GM12878 (cell line): ENCODE data around the gene ZNF790. TPM values are rescaled to one million over a fixed set of nuclear protein-coding genes. Genes with fewer than 3 reads are reported as not detected.
A peak's percentile ranks its signal among the peaks of the same experiment; 100 is the strongest.

ENCODE experiments used
- ASH2L ChIP-seq: fragments of 300-600, 200-600 bp; sonication (generic); IDR thresholded peaks from 2 replicates; pipeline ENCODE4 v1.6.1; 2017; ENCODE audit warnings: low read depth, mild to moderate bottlenecking, borderline replicate concordance
- CREM ChIP-seq: IDR thresholded peaks from 2 replicates; pipeline ENCODE4 v1.6.1; 2014; ENCODE audit warnings: antibody characterized with exemption, low read depth
- FOXK2 ChIP-seq: fragments of 450-650 bp; IDR thresholded peaks from 2 replicates; pipeline ENCODE4 v1.6.1; 2017; ENCODE audit warnings: mild to moderate bottlenecking, moderate library complexity
- GATAD2B ChIP-seq: fragments of 450-650 bp; conservative IDR thresholded peaks from 2 replicates; pipeline ENCODE4 v1.6.1; 2017; ENCODE audit warnings: low read depth, mild to moderate bottlenecking, moderate library complexity
- HCFC1 ChIP-seq: fragments of 150-350 bp; IDR thresholded peaks from 2 replicates; pipeline ENCODE4 v1.6.1; 2014; ENCODE audit warnings: low read length
- JUNB ChIP-seq: IDR thresholded peaks from 2 replicates; pipeline ENCODE4 v1.6.1; 2016; ENCODE audit warnings: antibody characterized with exemption, mild to moderate bottlenecking
- JUND ChIP-seq: IDR thresholded peaks from 2 replicates; pipeline ENCODE4 v1.6.1; 2012; ENCODE audit warnings: low read depth, mild to moderate bottlenecking, low read length, improper control_type of control experiment, moderate library complexity
- MYB ChIP-seq: fragments of 150-350 bp; IDR thresholded peaks from 2 replicates; pipeline ENCODE4 v1.6.1; 2014; ENCODE audit warnings: mild to moderate bottlenecking, low read depth, low read length, borderline replicate concordance
- NBN ChIP-seq: fragments of 450-650 bp; IDR thresholded peaks from 2 replicates; pipeline ENCODE4 v1.6.1; 2016
- NR2C1 ChIP-seq: fragments of 450-650 bp; IDR thresholded peaks from 2 replicates; pipeline ENCODE4 v1.6.1; 2017; ENCODE audit warnings: antibody characterized with exemption, mild to moderate bottlenecking, moderate library complexity
- PAX5 ChIP-seq: IDR thresholded peaks from 2 replicates; pipeline ENCODE4 v1.6.1; 2011; ENCODE audit warnings: low read depth, low read length, borderline replicate concordance
- PML ChIP-seq: IDR thresholded peaks from 2 replicates; pipeline ENCODE4 v1.6.1; 2012; ENCODE audit warnings: low read length, inconsistent platforms
- POLR2AphosphoS2 ChIP-seq: IDR thresholded peaks from 2 replicates; pipeline ENCODE4 v1.6.1; 2011; ENCODE audit warnings: low read depth, mild to moderate bottlenecking, low read length, improper control_type of control experiment, moderate library complexity
- POU2F2 ChIP-seq: IDR thresholded peaks from 3 replicates; pipeline ENCODE4 v1.6.1; 2011; ENCODE audit warnings: low read depth, mild to moderate bottlenecking, low read length, borderline replicate concordance
- SIN3A ChIP-seq: IDR thresholded peaks from 2 replicates; pipeline ENCODE4 v1.6.1; 2012; ENCODE audit warnings: low read depth, low read length, improper control_type of control experiment
- SIX5 ChIP-seq: IDR thresholded peaks from 2 replicates; pipeline ENCODE4 v1.6.1; 2011; ENCODE audit warnings: mild to moderate bottlenecking, low read depth, low read length, moderate library complexity; ENCODE audit not compliant: severe bottlenecking
- SMARCA5 ChIP-seq: fragments of 450-650 bp; IDR thresholded peaks from 2 replicates; pipeline ENCODE4 v1.6.1; 2017; ENCODE audit warnings: mild to moderate bottlenecking
- SP1 ChIP-seq: IDR thresholded peaks from one replicate; pipeline ENCODE4 v1.6.1; 2011; ENCODE audit warnings: low read depth, low read length
- SPI1 ChIP-seq: IDR thresholded peaks from 2 replicates; pipeline ENCODE4 v1.6.1; 2011; ENCODE audit warnings: low read depth, mild to moderate bottlenecking, low read length, moderate library complexity, borderline replicate concordance; ENCODE audit not compliant: insufficient read depth
- SREBF2 ChIP-seq: IDR thresholded peaks from 2 replicates; pipeline ENCODE4 v1.6.1; 2012; ENCODE audit warnings: mild to moderate bottlenecking, low read length
- YY1 ChIP-seq: IDR thresholded peaks from 2 replicates; pipeline ENCODE4 v1.6.1; 2011; ENCODE audit warnings: low read depth, mild to moderate bottlenecking, low read length
- ZNF217 ChIP-seq: fragments of 450-650 bp; IDR thresholded peaks from 2 replicates; pipeline ENCODE4 v1.6.1; 2017; ENCODE audit warnings: antibody characterized with exemption, mild to moderate bottlenecking
- polyA plus RNA-seq, 11 experiments: library from polyadenylated mRNA; depleted of rRNA in 4 of 11; unstranded in 6 of 11; stranded (reverse) in 5 of 11; fragments of >200 nt; fragmentation: Nextera tagmentation in 4 of 11; fragmentation: Illumina TruSeq in 1 of 11; extraction: Ambion mirVana in 4 of 11; extraction: Trizol in 1 of 11; gene quantifications; 1 replicate in 1 of 11; 2 replicates in 10 of 11; pipeline versions ENCODE4 v1.2.1 to v1.2.3, GENCODE V29; 2011 to 2016; ENCODE audit warnings: inconsistent platforms in 2 of 11, missing spikeins in 2 of 11, low read depth in 1 of 11
- total RNA-seq, 4 experiments: library from RNA; depleted of rRNA in 3 of 4; stranded (reverse); fragments of >200 nt in 3 of 4; fragmentation: Illumina TruSeq in 1 of 4; extraction: Trizol in 1 of 4; gene quantifications; 2 replicates each; pipeline versions ENCODE4 v1.2.1 to v1.2.3, GENCODE V29; 2013 to 2021
- TF ChIP-seq, protein P1 (sequence below): fragments of 450-650 bp; IDR thresholded peaks from 2 replicates; pipeline ENCODE4 v1.6.1; 2017; ENCODE audit warnings: mild to moderate bottlenecking, moderate library complexity
- TF ChIP-seq, protein P2 (sequence below): fragments of 450-650 bp; IDR thresholded peaks from 2 replicates; pipeline ENCODE4 v1.6.1; 2016; ENCODE audit warnings: mild to moderate bottlenecking
- TF ChIP-seq, protein P3 (sequence below): fragments of 450-650 bp; IDR thresholded peaks from 2 replicates; pipeline ENCODE4 v1.6.1; 2016; ENCODE audit warnings: mild to moderate bottlenecking

ZNF790 gene
- total and polyA plus RNA-seq, 10 of the 15 experiments (the other 5 are each of a cell fraction or from before 2014, with no cell fraction given), result 0.87 to 5.2 (median 2.9) TPM

DNA sequence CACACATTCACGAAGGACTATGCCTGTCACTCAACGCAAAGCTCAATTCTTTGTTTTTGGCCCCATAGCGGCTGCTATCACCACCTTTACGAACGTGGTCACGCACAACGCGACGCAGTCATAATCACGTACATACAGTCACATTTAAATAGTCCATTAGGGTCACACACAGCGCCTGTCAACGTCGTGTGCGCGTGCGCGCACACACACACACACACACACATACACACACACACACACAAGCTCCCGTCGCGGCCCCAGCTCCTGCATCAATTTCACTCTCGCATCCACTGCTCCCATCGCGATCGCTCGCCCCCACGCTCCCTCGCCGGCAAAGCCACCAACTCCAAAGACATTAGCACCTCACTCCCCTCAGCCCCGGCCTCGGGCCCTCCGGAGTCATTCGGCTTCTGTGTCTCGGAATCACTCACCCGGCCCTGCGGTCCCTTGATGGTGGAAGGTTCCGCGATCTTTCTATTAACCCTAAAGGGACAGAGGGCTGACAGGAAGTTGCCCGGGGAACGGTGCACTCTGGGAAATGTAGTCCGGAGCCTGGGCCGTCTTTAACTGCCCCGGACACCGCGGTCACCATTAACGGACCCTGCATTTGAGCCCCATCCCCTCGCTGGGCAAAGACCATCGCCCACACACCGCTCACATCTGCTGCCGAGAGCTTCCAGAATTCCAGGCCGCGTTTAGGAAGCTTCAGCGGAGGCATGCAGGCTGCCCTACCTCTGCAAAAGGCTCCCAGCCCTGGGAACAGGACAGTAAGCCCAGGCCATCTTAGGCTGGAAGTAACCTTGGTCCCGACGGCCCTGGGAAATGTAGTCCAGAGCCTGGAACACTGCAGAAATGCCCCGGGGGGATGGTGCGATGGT lies at the start of gene ZNF790 (continued):
- TF ChIP-seq, protein P1, sequence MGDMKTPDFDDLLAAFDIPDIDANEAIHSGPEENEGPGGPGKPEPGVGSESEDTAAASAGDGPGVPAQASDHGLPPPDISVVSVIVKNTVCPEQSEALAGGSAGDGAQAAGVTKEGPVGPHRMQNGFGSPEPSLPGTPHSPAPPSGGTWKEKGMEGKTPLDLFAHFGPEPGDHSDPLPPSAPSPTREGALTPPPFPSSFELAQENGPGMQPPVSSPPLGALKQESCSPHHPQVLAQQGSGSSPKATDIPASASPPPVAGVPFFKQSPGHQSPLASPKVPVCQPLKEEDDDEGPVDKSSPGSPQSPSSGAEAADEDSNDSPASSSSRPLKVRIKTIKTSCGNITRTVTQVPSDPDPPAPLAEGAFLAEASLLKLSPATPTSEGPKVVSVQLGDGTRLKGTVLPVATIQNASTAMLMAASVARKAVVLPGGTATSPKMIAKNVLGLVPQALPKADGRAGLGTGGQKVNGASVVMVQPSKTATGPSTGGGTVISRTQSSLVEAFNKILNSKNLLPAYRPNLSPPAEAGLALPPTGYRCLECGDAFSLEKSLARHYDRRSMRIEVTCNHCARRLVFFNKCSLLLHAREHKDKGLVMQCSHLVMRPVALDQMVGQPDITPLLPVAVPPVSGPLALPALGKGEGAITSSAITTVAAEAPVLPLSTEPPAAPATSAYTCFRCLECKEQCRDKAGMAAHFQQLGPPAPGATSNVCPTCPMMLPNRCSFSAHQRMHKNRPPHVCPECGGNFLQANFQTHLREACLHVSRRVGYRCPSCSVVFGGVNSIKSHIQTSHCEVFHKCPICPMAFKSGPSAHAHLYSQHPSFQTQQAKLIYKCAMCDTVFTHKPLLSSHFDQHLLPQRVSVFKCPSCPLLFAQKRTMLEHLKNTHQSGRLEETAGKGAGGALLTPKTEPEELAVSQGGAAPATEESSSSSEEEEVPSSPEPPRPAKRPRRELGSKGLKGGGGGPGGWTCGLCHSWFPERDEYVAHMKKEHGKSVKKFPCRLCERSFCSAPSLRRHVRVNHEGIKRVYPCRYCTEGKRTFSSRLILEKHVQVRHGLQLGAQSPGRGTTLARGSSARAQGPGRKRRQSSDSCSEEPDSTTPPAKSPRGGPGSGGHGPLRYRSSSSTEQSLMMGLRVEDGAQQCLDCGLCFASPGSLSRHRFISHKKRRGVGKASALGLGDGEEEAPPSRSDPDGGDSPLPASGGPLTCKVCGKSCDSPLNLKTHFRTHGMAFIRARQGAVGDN, result peak; percentile 50; the same call in 1 of the 2 replicates
- TF ChIP-seq HCFC1 (peak; percentile 88), SIN3A (peak; percentile 23; the same call in 1 of the 2 replicates), SIX5 (peak; percentile 81), JUNB (peak; percentile 53), NR2C1 (peak; percentile 53), PML (peak; percentile 61; the same call in 1 of the 2 replicates), CREM (peak; percentile 65; the same call in 1 of the 2 replicates), POU2F2 (no peak; the same call in 2 of the 3 replicates), PAX5 (no peak), ZNF217 (no peak), SP1 (no peak), MYB (0 out of 2 replicates have a peak, but pooled peaks have one; percentile 12), SMARCA5 (0 out of 2 replicates have a peak, but pooled peaks have one; percentile 38), POLR2AphosphoS2 (peak; percentile 54; the same call in 1 of the 2 replicates), JUND (0 out of 2 replicates have a peak, but pooled peaks have one; percentile 22), ASH2L (no peak), FOXK2 (0 out of 2 replicates have a peak, but pooled peaks have one; percentile 47), SPI1 (no peak), NBN (peak; percentile 94), SREBF2 (no peak), YY1 (peak; percentile 86), GATAD2B (no peak)
- TF ChIP-seq, protein P2, sequence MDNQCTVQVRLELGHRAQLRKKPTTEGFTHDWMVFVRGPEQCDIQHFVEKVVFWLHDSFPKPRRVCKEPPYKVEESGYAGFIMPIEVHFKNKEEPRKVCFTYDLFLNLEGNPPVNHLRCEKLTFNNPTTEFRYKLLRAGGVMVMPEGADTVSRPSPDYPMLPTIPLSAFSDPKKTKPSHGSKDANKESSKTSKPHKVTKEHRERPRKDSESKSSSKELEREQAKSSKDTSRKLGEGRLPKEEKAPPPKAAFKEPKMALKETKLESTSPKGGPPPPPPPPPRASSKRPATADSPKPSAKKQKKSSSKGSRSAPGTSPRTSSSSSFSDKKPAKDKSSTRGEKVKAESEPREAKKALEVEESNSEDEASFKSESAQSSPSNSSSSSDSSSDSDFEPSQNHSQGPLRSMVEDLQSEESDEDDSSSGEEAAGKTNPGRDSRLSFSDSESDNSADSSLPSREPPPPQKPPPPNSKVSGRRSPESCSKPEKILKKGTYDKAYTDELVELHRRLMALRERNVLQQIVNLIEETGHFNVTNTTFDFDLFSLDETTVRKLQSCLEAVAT, result peak; percentile 72; the same call in 1 of the 2 replicates
- TF ChIP-seq, protein P3, sequence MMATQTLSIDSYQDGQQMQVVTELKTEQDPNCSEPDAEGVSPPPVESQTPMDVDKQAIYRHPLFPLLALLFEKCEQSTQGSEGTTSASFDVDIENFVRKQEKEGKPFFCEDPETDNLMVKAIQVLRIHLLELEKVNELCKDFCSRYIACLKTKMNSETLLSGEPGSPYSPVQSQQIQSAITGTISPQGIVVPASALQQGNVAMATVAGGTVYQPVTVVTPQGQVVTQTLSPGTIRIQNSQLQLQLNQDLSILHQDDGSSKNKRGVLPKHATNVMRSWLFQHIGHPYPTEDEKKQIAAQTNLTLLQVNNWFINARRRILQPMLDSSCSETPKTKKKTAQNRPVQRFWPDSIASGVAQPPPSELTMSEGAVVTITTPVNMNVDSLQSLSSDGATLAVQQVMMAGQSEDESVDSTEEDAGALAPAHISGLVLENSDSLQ, result peak; percentile 94
